HFFc6 (cell line): ENCODE measurements around the gene SLC38A10. TPM values are rescaled to one million over a fixed set of nuclear protein-coding genes. Genes with fewer than 3 reads are reported as not detected.

Source experiments
- DNase-seq: peaks from one replicate; pipeline ENCODE4 v3.0.0-alpha.2; 2018
- H3K27ac Mint-ChIP-seq: 2 replicates; pipeline ENCODE4 v1.8.0; 2020; ENCODE audit warnings: mild to moderate bottlenecking, mixed read lengths
- H3K27me3 Mint-ChIP-seq: 2 replicates; pipeline ENCODE4 v1.8.0; 2021; ENCODE audit warnings: mild to moderate bottlenecking, moderate library complexity, mixed read lengths; ENCODE audit not compliant: insufficient read depth
- H3K36me3 Mint-ChIP-seq: 2 replicates; pipeline ENCODE4 v1.8.0; 2021; ENCODE audit warnings: low read depth, mixed read lengths
- H3K4me1 Mint-ChIP-seq: 2 replicates; pipeline ENCODE4 v1.8.0; 2020; ENCODE audit warnings: low read depth, mixed read lengths
- H3K4me3 Mint-ChIP-seq: 2 replicates; pipeline ENCODE4 v1.8.0; 2020; ENCODE audit warnings: mild to moderate bottlenecking, moderate library complexity, mixed read lengths
- H3K9me3 Mint-ChIP-seq: 2 replicates; pipeline ENCODE4 v1.8.0; 2020; ENCODE audit warnings: mild to moderate bottlenecking, mixed read lengths
- total RNA-seq, 6 experiments: library from RNA; stranded (reverse); fragmentation: NEBNext Ultra II Directional; extraction: Animal tissue kit (Norgen Biotek cat#: 25700); gene quantifications; 2 replicates in 1 of 6; 3 replicates in 5 of 6; pipeline ENCODE4 v1.2.3, GENCODE V29; 2021
- TF ChIP-seq, protein P1 (sequence below): fragments of 200-600 bp; sonication (generic); IDR thresholded peaks from 2 replicates; pipeline ENCODE4 v1.5.0; 2021; ENCODE audit warnings: antibody characterized with exemption, mild to moderate bottlenecking

The SLC38A10 gene
- total RNA-seq, 6 experiments from 2014 or later = 71.2 to 88.3 (median 72.2) TPM

DNA sequence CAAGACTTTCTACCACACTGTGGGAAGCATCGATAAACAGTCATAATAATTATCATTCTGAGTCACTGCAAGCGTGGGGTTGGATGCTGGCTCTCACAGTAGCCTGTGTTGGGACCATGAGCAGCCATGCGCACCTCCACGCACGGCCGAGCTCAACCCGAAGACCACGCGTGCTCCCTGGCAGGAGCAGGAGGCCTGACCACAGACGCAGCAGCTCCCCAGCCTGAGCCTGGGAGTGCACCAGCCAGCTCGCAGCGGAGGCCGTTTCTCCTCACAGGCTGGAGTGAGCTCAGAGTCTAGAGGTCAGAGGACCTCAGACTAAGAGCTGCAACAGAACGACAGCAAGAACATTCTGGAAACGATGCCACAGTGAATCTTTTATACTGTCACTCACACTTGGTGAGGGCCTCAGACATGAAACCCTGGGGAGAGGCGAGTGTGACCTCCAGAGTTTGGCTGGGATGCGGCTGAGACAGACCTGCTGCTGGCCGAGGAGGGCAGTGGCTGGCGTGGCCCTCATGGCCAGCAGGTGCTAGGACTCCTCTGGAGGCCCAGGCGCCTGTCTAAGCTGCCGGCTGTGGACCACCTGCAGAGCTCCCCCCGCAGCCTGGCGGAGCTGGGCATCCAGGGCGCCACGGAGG lies 50.0 kb downstream of the SLC38A10 start:
- DNase-seq = no peak
- H3K36me3 Mint-ChIP-seq = peaks cover 9% of the 10 kb centered on the region; the same call in 1 of the 2 replicates
- H3K9me3 Mint-ChIP-seq = peaks cover 4% of the 10 kb centered on the region; the same call in 1 of the 2 replicates
- H3K27me3 Mint-ChIP-seq = peaks cover 8% of the 10 kb centered on the region
- peak overlapping the region; percentile 61 for H3K27ac Mint-ChIP-seq
- H3K4me3 Mint-ChIP-seq = no peak overlapping the region
- TF ChIP-seq, protein P1, sequence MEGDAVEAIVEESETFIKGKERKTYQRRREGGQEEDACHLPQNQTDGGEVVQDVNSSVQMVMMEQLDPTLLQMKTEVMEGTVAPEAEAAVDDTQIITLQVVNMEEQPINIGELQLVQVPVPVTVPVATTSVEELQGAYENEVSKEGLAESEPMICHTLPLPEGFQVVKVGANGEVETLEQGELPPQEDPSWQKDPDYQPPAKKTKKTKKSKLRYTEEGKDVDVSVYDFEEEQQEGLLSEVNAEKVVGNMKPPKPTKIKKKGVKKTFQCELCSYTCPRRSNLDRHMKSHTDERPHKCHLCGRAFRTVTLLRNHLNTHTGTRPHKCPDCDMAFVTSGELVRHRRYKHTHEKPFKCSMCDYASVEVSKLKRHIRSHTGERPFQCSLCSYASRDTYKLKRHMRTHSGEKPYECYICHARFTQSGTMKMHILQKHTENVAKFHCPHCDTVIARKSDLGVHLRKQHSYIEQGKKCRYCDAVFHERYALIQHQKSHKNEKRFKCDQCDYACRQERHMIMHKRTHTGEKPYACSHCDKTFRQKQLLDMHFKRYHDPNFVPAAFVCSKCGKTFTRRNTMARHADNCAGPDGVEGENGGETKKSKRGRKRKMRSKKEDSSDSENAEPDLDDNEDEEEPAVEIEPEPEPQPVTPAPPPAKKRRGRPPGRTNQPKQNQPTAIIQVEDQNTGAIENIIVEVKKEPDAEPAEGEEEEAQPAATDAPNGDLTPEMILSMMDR = no peak
- H3K4me1 Mint-ChIP-seq = peaks cover 16% of the 10 kb centered on the region

GRCh38 chr17:81244358-81245023 lies 50.6 kb downstream of the SLC38A10 start:
- H3K4me1 Mint-ChIP-seq = peaks cover 16% of the 10 kb centered on the region
- DNase-seq = no peak
- no peak overlapping the region; the same call in 1 of the 2 replicates for H3K4me3 Mint-ChIP-seq
- H3K27ac Mint-ChIP-seq = peak overlapping the region; percentile 61
- TF ChIP-seq, protein P1 = no peak
- H3K27me3 Mint-ChIP-seq = peaks cover 8% of the 10 kb centered on the region
- peaks cover 4% of the 10 kb centered on the region; the same call in 1 of the 2 replicates for H3K9me3 Mint-ChIP-seq
- H3K36me3 Mint-ChIP-seq = peaks cover 4% of the 10 kb centered on the region; the same call in 1 of the 2 replicates

DNA sequence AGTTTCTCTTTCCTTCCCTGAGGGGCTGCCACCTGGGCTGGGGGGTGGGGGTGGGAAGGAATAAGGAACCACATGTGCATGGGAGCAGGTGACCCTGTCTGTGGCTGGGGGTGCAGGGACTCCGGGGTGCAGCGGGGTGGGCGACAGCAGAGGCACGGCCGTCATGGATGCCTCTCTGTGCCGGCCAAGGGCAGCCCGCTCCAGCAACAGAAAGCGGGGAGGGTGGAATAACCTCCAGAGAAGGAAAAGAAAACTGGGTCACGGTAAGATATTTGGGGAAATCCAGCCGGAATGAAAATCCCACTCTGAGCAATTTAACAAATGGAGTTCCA lies 51.8 kb downstream of the SLC38A10 start:
- Mint-ChIP-seq H3K27ac (no peak overlapping the region), H3K9me3 (peaks cover 1% of the 10 kb centered on the region; the same call in 1 of the 2 replicates), H3K4me3 (no peak overlapping the region), H3K36me3 (peaks cover 4% of the 10 kb centered on the region; the same call in 1 of the 2 replicates), H3K27me3 (peaks cover 8% of the 10 kb centered on the region), H3K4me1 (peaks cover 16% of the 10 kb centered on the region)
- DNase-seq = no peak
- TF ChIP-seq, protein P1 = no peak

GRCh38 chr17:81242421-81243332 lies 52.4 kb downstream of the SLC38A10 start:
- no peak overlapping the region for H3K4me3 Mint-ChIP-seq
- no peak overlapping the region for H3K27ac Mint-ChIP-seq
- no peak for DNase-seq
- TF ChIP-seq, protein P1 = no peak
- H3K27me3 Mint-ChIP-seq = peaks cover 8% of the 10 kb centered on the region
- H3K9me3 Mint-ChIP-seq = no peaks in the 10 kb centered on the region
- peaks cover 21% of the 10 kb centered on the region for H3K4me1 Mint-ChIP-seq
- peaks cover 4% of the 10 kb centered on the region; the same call in 1 of the 2 replicates for H3K36me3 Mint-ChIP-seq

GRCh38 chr17:81241648-81242420 lies 53.3 kb downstream of the SLC38A10 start:
- H3K4me3 Mint-ChIP-seq = no peak overlapping the region
- DNase-seq = no peak
- H3K4me1 Mint-ChIP-seq = peaks cover 27% of the 10 kb centered on the region
- H3K27me3 Mint-ChIP-seq = peaks cover 6% of the 10 kb centered on the region
- no peak overlapping the region; the same call in 1 of the 2 replicates for H3K27ac Mint-ChIP-seq
- no peaks in the 10 kb centered on the region for H3K9me3 Mint-ChIP-seq
- TF ChIP-seq, protein P1 = peak; percentile 89
- H3K36me3 Mint-ChIP-seq = peaks cover 4% of the 10 kb centered on the region; the same call in 1 of the 2 replicates
